Activated CD4-positive, alpha-beta T cell treated with anti-CD3 and anti-CD28 coated beads, Interleukin-2, amount 10 ng/mL, durations not matched to agents 24 days and 14 days (primary cell): Measurements from ENCODE around the gene RLN1. TPM values are rescaled to one million over a fixed set of nuclear protein-coding genes. Genes with fewer than 3 reads are reported as not detected.
"Not testable (repeated sequence)": the region's sequence is repeated elsewhere in the genome, so short reads cannot be mapped to it uniquely, and the experiment has no call there.

ENCODE experiments used
- DNase-seq: peaks from one replicate; pipeline ENCODE4 v3.0.0; 2022
- H3K27ac Mint-ChIP-seq: one replicate; pipeline ENCODE4 v1.8.0; 2022; ENCODE audit warnings: mild to moderate bottlenecking, mixed read lengths
- H3K27me3 Mint-ChIP-seq: one replicate; pipeline ENCODE4 v1.8.0; 2022; ENCODE audit warnings: mixed read lengths
- H3K36me3 Mint-ChIP-seq: one replicate; pipeline ENCODE4 v1.8.0; 2022; ENCODE audit warnings: low read depth, mild to moderate bottlenecking, mixed read lengths
- H3K4me1 Mint-ChIP-seq: one replicate; pipeline ENCODE4 v1.8.0; 2021; ENCODE audit warnings: mixed read lengths
- H3K4me3 Mint-ChIP-seq: one replicate; pipeline ENCODE4 v1.8.0; 2022; ENCODE audit warnings: mild to moderate bottlenecking, moderate library complexity, mixed read lengths
- H3K9me3 Mint-ChIP-seq: one replicate; pipeline ENCODE4 v1.8.0; 2021; ENCODE audit warnings: mixed read lengths
- intact Hi-C: fragments of 100-400 bp; cut with micrococcal nuclease; formaldehyde crosslinking; loops from one replicate; pipeline ENCODE4 v1.15.1; 2023
- total RNA-seq: library from RNA; stranded (reverse); gene quantifications from 2 replicates; pipeline ENCODE4 v1.2.3, GENCODE V29; 2022

RLN1 gene
- total RNA-seq, 1 donor from 2014 or later: 0.84 TPM

DNA sequence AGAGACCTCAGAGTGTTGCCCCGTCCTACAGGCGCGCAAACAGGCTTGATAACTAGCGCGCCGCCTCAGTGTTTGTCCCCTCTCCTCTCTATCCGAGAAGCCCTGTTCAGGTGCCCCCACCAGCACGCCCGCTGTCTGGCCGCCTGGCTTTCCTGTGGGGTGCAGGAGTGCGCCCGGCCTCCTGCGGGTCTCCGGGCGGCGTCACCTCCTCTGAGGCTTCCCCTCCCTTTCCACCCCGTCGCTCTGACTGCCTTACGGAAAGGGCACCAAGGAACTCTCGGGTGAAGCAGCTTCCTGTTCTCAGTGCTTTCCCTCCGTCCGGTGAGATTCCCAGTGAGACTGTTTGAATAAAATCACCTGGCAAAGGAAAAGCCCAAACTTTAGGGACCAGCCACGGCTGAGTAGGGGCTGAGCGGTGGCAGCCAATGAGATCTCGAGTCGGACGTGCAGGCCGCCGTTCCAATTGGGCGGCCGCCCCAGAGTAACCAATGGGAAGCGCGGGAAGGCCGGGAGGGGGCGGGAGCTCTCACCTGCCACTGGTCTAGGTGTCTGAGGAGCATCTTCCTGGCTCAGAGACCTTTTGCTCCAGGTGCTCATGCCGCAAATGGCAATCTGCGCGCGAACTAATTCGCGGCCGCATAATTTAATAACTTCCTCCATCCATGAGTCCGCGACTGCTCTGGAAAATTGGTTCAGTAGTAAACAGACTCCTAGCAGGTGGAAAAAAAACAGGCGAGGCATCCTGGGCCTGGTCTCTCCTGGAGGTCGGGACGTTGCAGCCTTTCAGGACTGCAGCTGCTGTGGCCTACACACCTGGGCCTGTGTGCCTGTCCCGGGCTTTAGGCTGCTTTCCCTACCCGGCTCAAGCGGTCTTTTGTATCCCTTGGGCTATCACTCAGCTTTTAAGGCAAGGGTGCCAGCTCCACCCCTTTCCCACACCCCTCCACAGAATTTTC lies 35.6 kb downstream of the RLN1 start, which contains the start of gene RLN2:
Gene RLN2, minus strand, starts transcription at position 877 of the 956 bp plus-strand sequence. Its CDS starts 136 bp downstream, at position 741.
- Mint-ChIP-seq H3K4me1 (peaks cover 14% of the 10 kb centered on the region), H3K4me3 (peak within 1 kb of the TSS; percentile 72)
- not testable (repeated sequence) for H3K9me3 Mint-ChIP-seq, H3K36me3 Mint-ChIP-seq, H3K27me3 Mint-ChIP-seq, H3K27ac Mint-ChIP-seq
- intact Hi-C loops: loop anchor here (10.0 kb wide), 1 partner anchor 291 kb away; no protein-coding TSS in a partner anchor
- DNase-seq: peak; percentile 64

DNA sequence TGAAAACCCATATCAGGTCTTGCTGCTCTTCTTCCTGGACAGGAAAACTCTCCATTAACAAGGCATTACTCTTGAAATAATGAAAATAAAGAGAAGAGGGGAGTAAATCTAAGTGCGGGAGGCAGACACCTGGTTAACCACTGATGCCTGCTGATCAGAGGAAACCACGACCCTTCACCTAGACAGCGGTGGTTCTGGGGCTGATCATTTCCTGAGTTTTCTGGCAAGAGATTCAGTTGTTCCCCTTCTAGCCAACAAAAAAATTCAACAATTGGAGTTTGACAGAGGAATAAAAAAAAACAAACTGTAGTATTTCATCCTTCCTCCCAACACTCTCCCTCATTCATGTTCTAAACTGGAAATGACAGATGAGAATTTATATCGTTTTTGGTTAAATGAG lies 38.1 kb downstream of the RLN1 start:
- Mint-ChIP-seq H3K36me3 (no peaks in the 10 kb centered on the region), H3K9me3 (peaks cover 13% of the 10 kb centered on the region), H3K27me3 (no peaks in the 10 kb centered on the region), H3K4me3 (peak overlapping the region; percentile 11), H3K27ac (peak overlapping the region; percentile 37), H3K4me1 (peaks cover 11% of the 10 kb centered on the region)
- intact Hi-C loops: loop anchor here (10.0 kb wide), 1 partner anchor 293 kb away; no protein-coding TSS in a partner anchor
- no peak for DNase-seq

DNA sequence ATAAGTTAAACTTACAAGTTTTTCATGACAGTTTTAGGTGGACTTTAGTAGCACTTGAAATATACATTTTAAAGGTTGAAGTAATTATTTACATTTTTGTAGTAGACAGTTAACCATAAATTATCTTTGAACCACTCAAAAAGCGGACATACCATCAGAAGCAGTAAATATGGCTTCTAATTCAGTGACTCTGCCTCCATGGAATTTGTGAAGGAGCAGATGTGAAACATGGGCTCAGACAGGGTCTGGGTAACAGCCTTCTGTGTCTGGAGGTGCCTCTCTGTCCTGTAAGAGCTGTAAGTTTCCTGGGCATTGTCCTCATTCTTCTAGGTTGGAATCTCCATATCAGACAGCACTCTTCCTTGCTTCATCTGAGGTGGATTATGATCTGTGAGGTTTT lies 47.5 kb downstream of the RLN1 start:
- H3K27ac Mint-ChIP-seq: no peak overlapping the region
- H3K27me3 Mint-ChIP-seq: peaks cover 23% of the 10 kb centered on the region
- no peaks in the 10 kb centered on the region for H3K36me3 Mint-ChIP-seq
- H3K9me3 Mint-ChIP-seq: peaks cover 40% of the 10 kb centered on the region
- no peak overlapping the region for H3K4me3 Mint-ChIP-seq
- DNase-seq: no peak
- no peaks in the 10 kb centered on the region for H3K4me1 Mint-ChIP-seq
- intact Hi-C loops: no loop called here

DNA sequence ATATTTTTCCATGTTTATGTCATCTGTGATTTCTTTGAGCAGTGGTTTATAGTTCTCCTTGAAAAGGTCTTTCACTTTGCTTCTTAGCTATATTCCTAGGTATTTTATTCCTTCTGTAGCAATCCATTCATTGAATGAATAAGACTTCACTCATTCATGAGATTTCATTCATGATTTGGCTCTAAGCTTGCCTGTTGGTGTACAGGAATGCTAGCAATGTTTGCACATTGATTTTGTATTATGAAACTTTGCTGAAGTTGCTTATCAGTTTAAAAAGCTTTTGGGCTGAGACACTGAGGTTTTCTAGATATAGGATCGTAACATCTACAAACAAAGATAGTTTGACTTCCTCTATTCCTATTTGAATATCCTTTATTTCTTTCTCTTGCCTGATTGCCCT lies 51.1 kb downstream of the RLN1 start:
- Mint-ChIP-seq H3K27ac (no peak overlapping the region), H3K36me3 (no peaks in the 10 kb centered on the region), H3K4me3 (no peak overlapping the region), H3K27me3 (peaks cover 23% of the 10 kb centered on the region), H3K9me3 (peaks cover 29% of the 10 kb centered on the region), H3K4me1 (no peaks in the 10 kb centered on the region)
- no peak for DNase-seq
- intact Hi-C loops: no loop called here

DNA sequence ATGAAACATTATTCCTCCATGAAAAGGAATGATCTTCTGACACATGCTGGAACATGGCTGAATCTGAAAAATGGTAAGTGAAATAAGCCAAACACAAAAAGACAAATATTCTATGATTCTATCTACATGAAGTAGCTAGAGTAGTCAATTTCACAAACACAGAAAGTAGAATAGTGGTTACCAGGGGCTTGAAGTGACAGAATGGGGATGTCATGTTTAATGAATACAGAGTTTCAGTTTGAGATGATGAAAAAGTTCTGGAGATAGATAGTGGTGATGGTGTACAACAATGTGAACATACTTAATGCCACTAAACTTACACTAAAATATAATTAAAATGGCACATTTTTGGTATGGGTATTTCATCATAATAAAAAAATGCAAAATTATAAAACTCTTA lies 53.4 kb downstream of the RLN1 start:
- Mint-ChIP-seq H3K27me3 (peaks cover 23% of the 10 kb centered on the region), H3K4me1 (no peaks in the 10 kb centered on the region), H3K27ac (no peak overlapping the region), H3K9me3 (peaks cover 20% of the 10 kb centered on the region), H3K36me3 (no peaks in the 10 kb centered on the region), H3K4me3 (no peak overlapping the region)
- DNase-seq: no peak
- intact Hi-C loops: no loop called here

Other genes with a start within 250 kb of the RLN1 start
- not detected in 2 replicates for gene INSL6, start 154.2 kb downstream of the RLN1 start, total RNA-seq
- gene INSL4, start 108.5 kb downstream of the RLN1 start, total RNA-seq: not detected in 2 replicates
- 0.30 and 1.5 TPM in 2 replicates for gene RLN2, start 35.2 kb downstream of the RLN1 start, total RNA-seq
- gene PLGRKT, start 98.0 kb upstream of the RLN1 start, total RNA-seq: 53.0 and 54.4 TPM in 2 replicates
- 52.1 and 57.6 TPM in 2 replicates for gene CD274, start 110.7 kb upstream of the RLN1 start, total RNA-seq
- 1.3 and 1.5 TPM in 2 replicates for gene PDCD1LG2, start 170.7 kb upstream of the RLN1 start, total RNA-seq